Right atrium auricular region (tissue), 2 donors: ENCODE measurements around the gene PRPSAP1. TPM values are rescaled to one million over a fixed set of nuclear protein-coding genes. Genes with fewer than 3 reads are reported as not detected.

ENCODE experiments used
- DNase-seq: peaks from one replicate; pipeline ENCODE4 v3.0.0-alpha.2; 2019; ENCODE audit warnings: low spot score
- H3K27ac ChIP-seq, 2 donors: fragments of 200-600 bp; sonication (generic); 1 replicate in 1 of 2; 2 replicates in 1 of 2; pipeline ENCODE4 v1.5.1; 2016 to 2019
- H3K27me3 ChIP-seq, 2 donors: fragments of 200-600 bp; sonication (generic); one replicate each; pipeline versions ENCODE4 v1.5.1 to v1.6.0; 2017 to 2019
- H3K36me3 ChIP-seq: fragments of 200-600 bp; sonication (generic); one replicate; pipeline ENCODE4 v1.5.1; 2016
- H3K4me1 ChIP-seq, 2 donors: fragments of 200-600 bp; sonication (generic); one replicate each; pipeline versions ENCODE4 v1.5.1 to v1.6.0; 2017 to 2019
- H3K4me3 ChIP-seq, 2 donors: fragments of 200-600 bp; sonication (generic); 1 replicate in 1 of 2; 2 replicates in 1 of 2; pipeline ENCODE4 v1.5.1; 2017 to 2019; ENCODE audit warnings: mild to moderate bottlenecking in 1 of 2, moderate library complexity in 1 of 2
- H3K9me3 ChIP-seq, 2 donors: fragments of 200-600 bp; sonication (generic); one replicate each; pipeline ENCODE4 v1.5.1; 2019
- CTCF ChIP-seq, 2 donors: fragments of 200-600 bp; sonication (generic); IDR thresholded peaks; one replicate each; pipeline ENCODE4 v1.5.1; 2019; ENCODE audit warnings: antibody characterized with exemption in 2 of 2
- total RNA-seq, 2 donors: library from RNA; depleted of rRNA; stranded (reverse); fragments of >200 nt; gene quantifications; one replicate each; pipeline ENCODE4 v1.1.0, GENCODE V29; 2016

Gene PRPSAP1
- total RNA-seq, 2 donors from 2014 or later: 33.7 to 34.0 TPM

- no peaks in the 10 kb centered on the region for H3K9me3 ChIP-seq
- no peak for DNase-seq
- no peak overlapping the region for H3K27ac ChIP-seq
Measured at GRCh38 chr17:76397184-76397583, 43.5 kb upstream of the PRPSAP1 start.

GRCh38 chr17:76395980-76396379, 42.3 kb upstream of the PRPSAP1 start:
- DNase-seq: no peak

More at GRCh38 chr17:76397184-76397583, 43.5 kb upstream of the PRPSAP1 start:
- TF ChIP-seq CTCF (IDR thresholded peaks at IDR 0.05): no peak
- H3K36me3 ChIP-seq: peaks cover 88% of the 10 kb centered on the region
- H3K27me3 ChIP-seq: no peaks in the 10 kb centered on the region
- no peak overlapping the region for H3K4me3 ChIP-seq
- H3K4me1 ChIP-seq: no peaks in the 10 kb centered on the region

GRCh38 chr17:76394166-76394565, 40.5 kb upstream of the PRPSAP1 start:
- H3K27ac ChIP-seq: no peak overlapping the region
- peaks cover 78% of the 10 kb centered on the region for H3K36me3 ChIP-seq
- no peak overlapping the region for H3K4me3 ChIP-seq
- no peaks in the 10 kb centered on the region for H3K4me1 ChIP-seq
- H3K9me3 ChIP-seq: no peaks in the 10 kb centered on the region
- H3K27me3 ChIP-seq: no peaks in the 10 kb centered on the region
- no peak for TF ChIP-seq CTCF (IDR thresholded peaks at IDR 0.05)
- DNase-seq: no peak

More at GRCh38 chr17:76395980-76396379, 42.3 kb upstream of the PRPSAP1 start:
- TF ChIP-seq CTCF (IDR thresholded peaks at IDR 0.05): no peak
- H3K27me3 ChIP-seq: no peaks in the 10 kb centered on the region
- H3K4me3 ChIP-seq: no peak overlapping the region
- H3K4me1 ChIP-seq: no peaks in the 10 kb centered on the region
- peaks cover 89% of the 10 kb centered on the region for H3K36me3 ChIP-seq
- no peak overlapping the region for H3K27ac ChIP-seq
- H3K9me3 ChIP-seq: no peaks in the 10 kb centered on the region

- Histone ChIP-seq H3K36me3 (peaks cover 51% of the 10 kb centered on the region), H3K9me3 (no peaks in the 10 kb centered on the region), H3K27me3 (no peaks in the 10 kb centered on the region), H3K4me1 (peaks cover 0 to 3% of the 10 kb centered on the region in 2 donors), H3K27ac (no peak overlapping the region), H3K4me3 (no peak overlapping the region)
- no peak for DNase-seq
- no peak for TF ChIP-seq CTCF (IDR thresholded peaks at IDR 0.05)
Measured at GRCh38 chr17:76391200-76391715, 37.5 kb upstream of the PRPSAP1 start.

GRCh38 chr17:76390003-76390421, 36.3 kb upstream of the PRPSAP1 start:
- TF ChIP-seq CTCF (IDR thresholded peaks at IDR 0.05): no peak
- Histone ChIP-seq H3K9me3 (no peaks in the 10 kb centered on the region), H3K4me1 (peaks cover 0 to 15% of the 10 kb centered on the region in 2 donors), H3K27ac (no peak overlapping the region), H3K36me3 (peaks cover 39% of the 10 kb centered on the region), H3K27me3 (no peaks in the 10 kb centered on the region), H3K4me3 (no peak overlapping the region)
- no peak for DNase-seq
